Neural cell (in vitro differentiated cells): ENCODE measurements around the gene DGLUCY. TPM values are rescaled to one million over a fixed set of nuclear protein-coding genes. Genes with fewer than 3 reads are reported as not detected.

Source experiments
- H2AFZ ChIP-seq: fragments of 200-600, 300-800 bp; sonication (generic), shearing (Covaris generic); 2 replicates; pipeline ENCODE4 v1.6.0; 2014; ENCODE audit warnings: low read depth, mild to moderate bottlenecking, antibody characterized with exemption, low read length, moderate library complexity
- H3F3A ChIP-seq: fragments of 200-600 bp; shearing (Covaris generic); 2 replicates; pipeline ENCODE4 v1.6.1; 2016; ENCODE audit warnings: mild to moderate bottlenecking, moderate library complexity, mixed read lengths, antibody characterized with exemption, low read length; ENCODE audit not compliant: insufficient read depth, poor library complexity, severe bottlenecking
- H3K27ac ChIP-seq: fragments of 200-600, 300-800 bp; sonication (generic), shearing (Covaris generic); 2 replicates; pipeline ENCODE4 v1.5.1; 2014; ENCODE audit warnings: mild to moderate bottlenecking, low read length, moderate library complexity
- H3K27me3 ChIP-seq: fragments of 300-800, 200-600 bp; sonication (generic), shearing (Covaris generic); 2 replicates; pipeline ENCODE4 v1.6.0; 2014; ENCODE audit warnings: mild to moderate bottlenecking, low read depth, low read length, moderate library complexity; ENCODE audit not compliant: insufficient read depth
- H3K36me3 ChIP-seq: fragments of 300-800, 200-600 bp; sonication (generic), shearing (Covaris generic); 2 replicates; pipeline ENCODE4 v1.5.1; 2014; ENCODE audit warnings: mild to moderate bottlenecking, antibody characterized with exemption, low read length, moderate library complexity; ENCODE audit not compliant: insufficient read depth
- H3K4me2 ChIP-seq: fragments of 300-800, 200-600 bp; sonication (generic), shearing (Covaris generic); 2 replicates; pipeline ENCODE4 v1.6.0; 2014; ENCODE audit warnings: mild to moderate bottlenecking, low read length
- H3K4me3 ChIP-seq: fragments of 300-800, 200-600 bp; sonication (generic), shearing (Covaris generic); 2 replicates; pipeline ENCODE4 v1.5.1; 2014; ENCODE audit warnings: mild to moderate bottlenecking, low read length, moderate library complexity
- H3K79me2 ChIP-seq: fragments of 200-600 bp; shearing (Covaris generic); replicated peaks from 2 replicates; pipeline ENCODE4 v1.6.0; 2014; ENCODE audit warnings: mild to moderate bottlenecking, low read length, moderate library complexity; ENCODE audit not compliant: insufficient read depth
- H3K9ac ChIP-seq: fragments of 300-800, 200-600 bp; sonication (generic), shearing (Covaris generic); 2 replicates; pipeline ENCODE4 v1.6.1; 2016; ENCODE audit warnings: mild to moderate bottlenecking, low read length, mixed read lengths
- H3K9me2 ChIP-seq: fragments of 200-600 bp; shearing (Covaris generic); 2 replicates; pipeline ENCODE4 v1.6.1; 2016; ENCODE audit warnings: mild to moderate bottlenecking, low read length, mixed read lengths; ENCODE audit not compliant: insufficient read depth
- H3K9me3 ChIP-seq: fragments of 200-600, 300-800 bp; sonication (generic), shearing (Covaris generic); 2 replicates; pipeline ENCODE4 v1.6.1; 2016; ENCODE audit warnings: mild to moderate bottlenecking, mixed run types, low read length, moderate library complexity, mixed read lengths
- H4K20me1 ChIP-seq: fragments of 200-600 bp; shearing (Covaris generic); 2 replicates; pipeline ENCODE4 v1.6.1; 2016; ENCODE audit warnings: mild to moderate bottlenecking, mixed run types; ENCODE audit not compliant: insufficient read depth
- EP300 ChIP-seq: fragments of 450-650 bp; conservative IDR thresholded peaks from 2 replicates; pipeline ENCODE4 v1.6.1; 2014; ENCODE audit warnings: antibody characterized with exemption, mild to moderate bottlenecking, moderate library complexity; ENCODE audit not compliant: poor library complexity, severe bottlenecking
- EZH2 ChIP-seq: fragments of 200-600, 300-800 bp; shearing (Covaris generic), sonication (generic); IDR thresholded peaks from 2 replicates; pipeline ENCODE4 v1.6.1; 2014; ENCODE audit warnings: antibody characterized with exemption, low read length, borderline replicate concordance, mild to moderate bottlenecking; ENCODE audit not compliant: insufficient read depth, poor library complexity, severe bottlenecking
- MXI1 ChIP-seq: fragments of 450-650 bp; conservative IDR thresholded peaks from 2 replicates; pipeline ENCODE4 v1.6.1; 2014; ENCODE audit warnings: antibody characterized with exemption, mild to moderate bottlenecking; ENCODE audit not compliant: poor library complexity, severe bottlenecking
- POLR2AphosphoS5 ChIP-seq: IDR thresholded peaks from 2 replicates; pipeline ENCODE4 v1.6.1; 2012
- RAD21 ChIP-seq: fragments of 450-650 bp; conservative IDR thresholded peaks from 2 replicates; pipeline ENCODE4 v1.6.1; 2014; ENCODE audit warnings: antibody characterized with exemption, mild to moderate bottlenecking, moderate library complexity
- SMC3 ChIP-seq: fragments of 450-650 bp; conservative IDR thresholded peaks from 2 replicates; pipeline ENCODE4 v1.6.1; 2014; ENCODE audit warnings: antibody characterized with exemption, mild to moderate bottlenecking, moderate library complexity; ENCODE audit not compliant: poor library complexity
- TAF1 ChIP-seq: IDR thresholded peaks from 2 replicates; pipeline ENCODE4 v1.6.1; 2012; ENCODE audit warnings: low read depth
- polyA plus RNA-seq: library from polyadenylated mRNA; depleted of rRNA; stranded (reverse); fragments of >200 nt; gene quantifications from 2 replicates; pipeline ENCODE4 v1.2.3, GENCODE V29; 2014
- TF ChIP-seq, protein P1 (sequence below): IDR thresholded peaks from 2 replicates; pipeline ENCODE4 v1.6.1; 2012; ENCODE audit warnings: borderline replicate concordance
- TF ChIP-seq, protein P2 (sequence below): fragments of 450-650 bp; IDR thresholded peaks from 2 replicates; pipeline ENCODE4 v1.5.1; 2014; ENCODE audit warnings: antibody characterized with exemption, mild to moderate bottlenecking, moderate library complexity; ENCODE audit not compliant: poor library complexity, severe bottlenecking

The DGLUCY gene
- polyA plus RNA-seq, 1 donor from 2014 or later: 30.5 TPM

- Histone ChIP-seq H2AFZ (no peak overlapping the region), H3K4me3 (no peak overlapping the region), H3K27ac (no peak overlapping the region), H4K20me1 (no peaks in the 10 kb centered on the region), H3K9me2 (no peaks in the 10 kb centered on the region), H3F3A (no peaks in the 10 kb centered on the region), H3K36me3 (no peaks in the 10 kb centered on the region), H3K9me3 (no peaks in the 10 kb centered on the region), H3K9ac (no peak overlapping the region), H3K79me2 (no peaks in the 10 kb centered on the region), H3K4me2 (no peak overlapping the region), H3K27me3 (peaks cover 8% of the 10 kb centered on the region)
- TF ChIP-seq, protein P1, sequence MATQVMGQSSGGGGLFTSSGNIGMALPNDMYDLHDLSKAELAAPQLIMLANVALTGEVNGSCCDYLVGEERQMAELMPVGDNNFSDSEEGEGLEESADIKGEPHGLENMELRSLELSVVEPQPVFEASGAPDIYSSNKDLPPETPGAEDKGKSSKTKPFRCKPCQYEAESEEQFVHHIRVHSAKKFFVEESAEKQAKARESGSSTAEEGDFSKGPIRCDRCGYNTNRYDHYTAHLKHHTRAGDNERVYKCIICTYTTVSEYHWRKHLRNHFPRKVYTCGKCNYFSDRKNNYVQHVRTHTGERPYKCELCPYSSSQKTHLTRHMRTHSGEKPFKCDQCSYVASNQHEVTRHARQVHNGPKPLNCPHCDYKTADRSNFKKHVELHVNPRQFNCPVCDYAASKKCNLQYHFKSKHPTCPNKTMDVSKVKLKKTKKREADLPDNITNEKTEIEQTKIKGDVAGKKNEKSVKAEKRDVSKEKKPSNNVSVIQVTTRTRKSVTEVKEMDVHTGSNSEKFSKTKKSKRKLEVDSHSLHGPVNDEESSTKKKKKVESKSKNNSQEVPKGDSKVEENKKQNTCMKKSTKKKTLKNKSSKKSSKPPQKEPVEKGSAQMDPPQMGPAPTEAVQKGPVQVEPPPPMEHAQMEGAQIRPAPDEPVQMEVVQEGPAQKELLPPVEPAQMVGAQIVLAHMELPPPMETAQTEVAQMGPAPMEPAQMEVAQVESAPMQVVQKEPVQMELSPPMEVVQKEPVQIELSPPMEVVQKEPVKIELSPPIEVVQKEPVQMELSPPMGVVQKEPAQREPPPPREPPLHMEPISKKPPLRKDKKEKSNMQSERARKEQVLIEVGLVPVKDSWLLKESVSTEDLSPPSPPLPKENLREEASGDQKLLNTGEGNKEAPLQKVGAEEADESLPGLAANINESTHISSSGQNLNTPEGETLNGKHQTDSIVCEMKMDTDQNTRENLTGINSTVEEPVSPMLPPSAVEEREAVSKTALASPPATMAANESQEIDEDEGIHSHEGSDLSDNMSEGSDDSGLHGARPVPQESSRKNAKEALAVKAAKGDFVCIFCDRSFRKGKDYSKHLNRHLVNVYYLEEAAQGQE: no peak
- TF ChIP-seq EZH2 (no peak), TAF1 (no peak), RAD21 (no peak), EP300 (no peak), SMC3 (no peak), POLR2AphosphoS5 (no peak), MXI1 (no peak)
- TF ChIP-seq, protein P2, sequence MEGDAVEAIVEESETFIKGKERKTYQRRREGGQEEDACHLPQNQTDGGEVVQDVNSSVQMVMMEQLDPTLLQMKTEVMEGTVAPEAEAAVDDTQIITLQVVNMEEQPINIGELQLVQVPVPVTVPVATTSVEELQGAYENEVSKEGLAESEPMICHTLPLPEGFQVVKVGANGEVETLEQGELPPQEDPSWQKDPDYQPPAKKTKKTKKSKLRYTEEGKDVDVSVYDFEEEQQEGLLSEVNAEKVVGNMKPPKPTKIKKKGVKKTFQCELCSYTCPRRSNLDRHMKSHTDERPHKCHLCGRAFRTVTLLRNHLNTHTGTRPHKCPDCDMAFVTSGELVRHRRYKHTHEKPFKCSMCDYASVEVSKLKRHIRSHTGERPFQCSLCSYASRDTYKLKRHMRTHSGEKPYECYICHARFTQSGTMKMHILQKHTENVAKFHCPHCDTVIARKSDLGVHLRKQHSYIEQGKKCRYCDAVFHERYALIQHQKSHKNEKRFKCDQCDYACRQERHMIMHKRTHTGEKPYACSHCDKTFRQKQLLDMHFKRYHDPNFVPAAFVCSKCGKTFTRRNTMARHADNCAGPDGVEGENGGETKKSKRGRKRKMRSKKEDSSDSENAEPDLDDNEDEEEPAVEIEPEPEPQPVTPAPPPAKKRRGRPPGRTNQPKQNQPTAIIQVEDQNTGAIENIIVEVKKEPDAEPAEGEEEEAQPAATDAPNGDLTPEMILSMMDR: no peak
Measured at GRCh38 chr14:91258876-91259275, 145.0 kb downstream of the DGLUCY start.

DNA sequence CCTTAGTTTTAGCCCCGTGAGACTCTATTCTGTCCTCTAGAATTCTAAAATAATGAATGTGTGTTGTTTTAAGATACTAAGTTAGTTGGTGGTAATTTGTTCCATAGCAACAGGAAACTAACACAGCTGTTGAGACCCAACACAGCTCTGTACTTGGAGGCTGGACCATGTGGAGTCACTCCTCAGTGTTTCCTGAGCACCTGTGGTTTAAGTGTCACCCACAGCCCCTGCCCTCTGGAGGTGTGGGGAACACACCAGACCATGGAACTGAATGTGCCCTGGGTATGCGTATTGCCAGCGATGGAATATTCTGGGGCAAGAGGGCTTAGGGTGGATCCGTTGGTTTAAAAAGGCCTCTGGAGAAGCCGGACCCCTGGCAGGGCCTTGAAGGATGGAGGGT lies 147.2 kb downstream of the DGLUCY start:
- Histone ChIP-seq H3F3A (no peaks in the 10 kb centered on the region), H3K9me2 (no peaks in the 10 kb centered on the region), H2AFZ (no peak overlapping the region), H3K4me3 (no peak overlapping the region), H3K9me3 (no peaks in the 10 kb centered on the region), H3K27ac (no peak overlapping the region), H3K36me3 (no peaks in the 10 kb centered on the region), H3K9ac (no peak overlapping the region), H3K27me3 (peaks cover 20% of the 10 kb centered on the region), H4K20me1 (no peaks in the 10 kb centered on the region), H3K79me2 (no peaks in the 10 kb centered on the region), H3K4me2 (no peak overlapping the region)
- TF ChIP-seq EP300 (no peak), POLR2AphosphoS5 (no peak), TAF1 (no peak), MXI1 (no peak), EZH2 (no peak), SMC3 (no peak), RAD21 (no peak)
- TF ChIP-seq, protein P1: no peak
- TF ChIP-seq, protein P2: no peak
